Activated CD8-positive, alpha-beta memory T cell treated with anti-CD3 and anti-CD28 coated beads for 1 hour (primary cell): ENCODE measurements around the gene ASB15.
"Not testable (repeated sequence)": the region's sequence is repeated elsewhere in the genome, so short reads cannot be mapped to it uniquely, and the experiment has no call there.

Source experiments
- DNase-seq, 2 donors: peaks; one replicate each; pipeline ENCODE4 v3.0.0-alpha.2; 2020; ENCODE audit warnings: low read depth in 1 of 2; ENCODE audit errors: extremely low read depth in 1 of 2

Gene ASB15

DNA sequence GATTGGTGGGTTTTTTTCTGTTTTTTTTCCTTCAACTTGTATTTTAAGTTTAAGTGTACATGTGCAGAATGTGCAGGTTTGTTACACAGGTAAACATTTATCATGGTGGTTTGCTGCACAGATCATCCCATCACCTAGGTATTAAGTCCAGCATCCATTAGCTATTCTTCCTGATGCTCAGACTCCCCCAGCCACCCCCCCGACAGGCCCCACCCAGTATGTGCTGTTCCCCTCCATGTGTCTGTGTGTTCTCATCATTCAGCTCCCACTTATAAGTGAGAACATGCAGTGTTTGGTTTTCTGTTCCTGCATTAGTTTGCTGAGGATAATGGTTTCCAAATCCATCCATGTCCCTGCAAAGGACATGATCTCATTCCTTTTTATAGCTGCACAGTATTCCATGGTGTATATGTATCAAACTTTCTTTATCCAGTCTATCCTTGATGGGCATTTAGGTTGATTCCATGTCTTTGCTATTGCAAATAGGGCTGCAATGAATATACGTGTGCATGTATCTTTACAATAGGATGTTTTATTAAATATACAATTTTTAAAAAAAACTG lies 32.5 kb downstream of the ASB15 start:
- not testable (repeated sequence) for DNase-seq

DNA sequence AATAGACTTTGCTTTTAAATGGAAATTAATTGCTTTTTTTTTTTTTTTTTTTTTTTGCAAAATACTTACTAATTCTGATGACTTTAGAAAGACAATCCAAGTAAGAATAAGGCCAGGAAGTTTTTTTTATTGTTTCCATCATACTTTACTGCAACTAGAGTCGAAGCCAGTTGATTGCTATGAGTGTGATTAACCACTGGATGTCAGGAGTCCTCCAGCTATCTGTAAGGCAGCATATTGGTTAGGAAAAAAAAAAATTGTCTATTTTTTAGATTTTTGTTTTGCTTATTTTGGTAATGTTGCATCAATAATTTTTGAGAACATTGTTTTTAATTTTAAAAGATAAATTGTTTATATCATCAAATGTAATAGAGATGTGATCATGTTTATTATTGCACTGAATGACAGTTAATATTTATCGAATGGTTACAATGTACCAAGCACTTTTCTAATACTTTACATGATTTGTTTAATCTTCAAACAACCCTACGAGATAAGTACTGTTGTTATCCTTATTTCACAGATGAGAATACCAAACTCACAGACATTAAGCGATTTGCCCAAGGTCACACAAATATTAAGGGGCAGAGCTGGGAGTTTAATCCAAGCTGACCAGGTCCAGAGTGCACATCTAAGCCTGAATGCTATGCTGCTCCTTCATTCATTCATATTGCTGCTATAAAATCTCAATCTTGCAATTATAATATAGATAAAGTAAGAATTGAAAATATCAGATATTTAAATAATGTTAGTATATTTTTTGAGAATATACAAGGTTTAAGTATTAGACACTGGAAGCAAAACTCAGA lies 34.1 kb downstream of the ASB15 start:
- DNase-seq: no peak

DNA sequence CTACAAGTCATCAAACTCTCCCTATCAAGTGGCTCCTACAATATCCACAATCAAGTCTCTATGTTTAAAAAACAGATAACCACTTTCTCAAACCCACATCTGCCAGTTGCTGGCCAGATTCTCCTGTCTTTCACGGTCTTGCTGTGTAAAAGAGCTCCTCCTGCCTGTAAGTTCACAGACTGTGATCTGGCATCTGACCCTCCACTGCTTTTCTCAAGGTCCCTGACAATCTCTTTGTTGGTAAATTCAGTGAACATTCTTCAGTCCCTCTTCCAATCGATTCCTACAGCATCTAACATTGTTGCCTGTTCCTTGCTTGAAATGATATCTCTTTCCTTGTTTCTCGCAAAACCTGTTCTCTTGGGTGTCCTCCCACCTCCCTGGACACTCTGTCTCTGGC lies 35.6 kb downstream of the ASB15 start:
- DNase-seq: no peak

DNA sequence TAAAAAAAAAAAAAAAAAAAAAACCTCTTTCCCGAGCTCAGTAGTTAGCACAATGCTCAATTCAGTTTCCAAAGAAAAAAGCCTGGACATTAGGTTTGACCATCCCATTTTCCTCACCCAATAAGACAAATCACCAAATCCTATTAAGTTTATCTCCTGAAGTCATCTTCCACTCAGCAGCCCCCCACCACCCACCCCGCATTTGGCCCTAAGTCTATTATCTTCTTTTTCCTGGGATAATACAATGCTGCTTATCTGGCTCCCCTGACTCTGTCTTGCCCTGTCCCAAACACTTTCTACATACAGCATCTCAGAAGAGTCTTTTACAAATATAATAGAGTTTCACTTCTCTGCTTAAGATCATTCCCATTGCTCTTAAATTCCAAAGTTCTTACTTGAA lies 36.3 kb downstream of the ASB15 start:
- no peak for DNase-seq

DNA sequence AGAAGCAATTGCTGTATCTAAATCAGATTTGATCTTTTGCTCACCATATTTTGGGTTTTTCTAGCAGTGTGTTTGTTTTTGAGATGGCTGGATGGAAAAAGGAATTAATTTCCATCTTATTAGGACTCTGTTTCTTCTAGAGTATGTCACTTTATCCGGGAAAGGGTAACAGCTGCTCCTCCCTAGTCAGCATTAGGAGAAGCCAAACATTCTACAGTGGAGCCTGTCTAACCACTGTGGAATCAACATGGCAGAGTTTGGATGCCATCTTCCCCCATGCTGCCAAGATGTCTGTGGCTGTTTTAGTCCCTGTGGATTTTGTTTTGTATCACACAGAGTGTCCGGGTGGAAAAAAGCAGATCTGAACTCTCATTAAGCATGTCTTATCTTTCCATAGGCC lies 38.0 kb downstream of the ASB15 start:
- DNase-seq: no peak

DNA sequence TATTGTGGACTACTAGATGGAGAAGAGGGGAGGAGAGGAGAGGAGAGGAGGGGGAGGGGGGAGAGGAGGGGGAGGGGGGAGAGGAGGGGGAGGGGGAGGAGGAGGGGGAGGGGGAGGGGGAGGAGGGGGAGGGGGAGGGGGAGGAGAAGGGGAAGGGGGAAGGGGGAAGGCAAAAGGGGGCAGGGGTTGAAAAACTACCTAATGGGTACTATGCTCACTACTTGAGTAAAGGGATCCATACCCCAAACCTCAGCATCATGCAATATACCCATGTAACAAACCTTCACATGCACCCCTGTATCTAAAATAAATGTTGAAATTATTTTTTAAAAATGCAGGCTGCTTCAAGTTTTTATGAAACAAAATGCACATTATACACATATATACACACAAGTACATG lies 39.0 kb downstream of the ASB15 start:
- DNase-seq: no peak

DNA sequence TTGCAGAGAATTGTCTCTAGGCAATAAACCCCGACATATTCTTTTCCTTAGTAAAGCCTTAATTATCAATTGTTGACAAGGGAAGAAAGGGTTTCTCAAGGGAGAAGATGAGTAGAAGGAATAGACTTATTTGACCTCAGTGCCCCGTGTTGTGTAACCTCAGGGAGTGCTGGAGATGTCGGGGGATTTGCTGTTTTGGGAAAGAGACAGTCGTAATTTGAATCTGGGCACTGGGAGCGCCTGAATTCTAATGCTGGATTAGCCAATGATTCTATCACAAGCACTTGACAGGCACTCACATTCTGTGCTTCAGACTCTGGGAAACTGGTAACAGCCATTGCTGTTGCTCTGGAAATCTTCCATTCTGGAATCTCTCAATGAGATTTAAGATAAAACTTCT lies 40.3 kb downstream of the ASB15 start:
- DNase-seq: no peak

DNA sequence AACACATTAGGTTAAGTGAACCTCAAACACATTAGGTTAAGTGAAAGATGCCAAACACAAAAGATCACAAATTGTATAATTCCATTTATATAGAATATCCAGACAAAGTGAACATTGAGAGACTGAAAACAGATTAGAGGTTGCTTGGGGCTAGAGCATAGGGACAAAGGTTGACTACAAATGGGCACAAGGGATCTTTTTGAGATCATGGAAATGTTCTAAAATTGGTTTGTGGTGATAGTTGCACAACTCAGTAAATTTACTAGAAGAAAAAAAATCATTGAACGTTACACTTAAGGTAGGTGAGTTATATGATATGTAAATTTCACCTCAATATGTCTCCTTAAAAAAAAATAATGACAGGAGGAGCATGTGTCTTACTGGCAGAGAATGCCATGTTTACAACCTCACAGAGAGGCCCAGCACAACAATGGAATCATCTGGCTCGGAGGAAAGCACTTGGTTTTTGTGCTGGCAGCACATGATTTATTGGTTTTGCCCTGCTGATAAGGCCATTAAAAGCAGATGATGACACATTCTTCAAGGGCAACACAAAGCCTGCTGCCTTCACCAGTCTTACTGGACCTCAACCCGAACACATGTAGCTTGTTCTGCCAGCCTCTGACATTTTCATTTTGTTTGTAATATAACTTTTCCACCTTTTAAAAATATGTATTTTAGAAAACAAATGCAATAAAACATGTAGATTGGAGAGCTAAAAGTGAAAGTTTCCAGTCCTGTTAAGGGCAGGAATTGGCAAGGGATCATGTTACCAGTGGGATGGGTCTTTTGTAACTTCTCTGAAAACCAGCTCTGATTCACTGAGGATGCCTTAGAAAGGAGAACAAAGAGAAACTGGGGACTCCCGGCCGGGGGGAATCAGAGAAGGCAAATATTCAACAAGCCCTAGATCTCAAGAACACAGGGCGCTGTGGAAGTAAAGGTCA lies 42.1 kb downstream of the ASB15 start:
- no peak for DNase-seq

DNA sequence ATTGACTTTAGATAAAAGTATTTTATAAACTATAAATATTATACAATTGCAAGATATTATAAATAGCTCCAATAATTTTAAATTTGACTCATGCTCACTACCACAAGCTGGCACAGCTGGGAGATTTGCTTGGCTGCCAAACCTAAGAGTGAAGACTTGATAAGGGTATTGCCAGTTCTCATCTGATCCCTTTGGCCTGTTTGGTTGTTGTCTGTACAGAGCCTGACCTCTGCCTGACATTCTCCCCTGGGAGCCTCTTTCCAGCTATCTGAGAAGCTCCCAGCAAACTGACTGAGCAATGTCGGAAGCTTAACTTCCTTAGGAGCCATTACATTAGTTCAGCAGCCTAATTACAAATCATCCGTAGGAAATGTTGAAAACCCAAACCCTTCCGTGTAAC lies 43.9 kb downstream of the ASB15 start:
- DNase-seq: no peak

DNA sequence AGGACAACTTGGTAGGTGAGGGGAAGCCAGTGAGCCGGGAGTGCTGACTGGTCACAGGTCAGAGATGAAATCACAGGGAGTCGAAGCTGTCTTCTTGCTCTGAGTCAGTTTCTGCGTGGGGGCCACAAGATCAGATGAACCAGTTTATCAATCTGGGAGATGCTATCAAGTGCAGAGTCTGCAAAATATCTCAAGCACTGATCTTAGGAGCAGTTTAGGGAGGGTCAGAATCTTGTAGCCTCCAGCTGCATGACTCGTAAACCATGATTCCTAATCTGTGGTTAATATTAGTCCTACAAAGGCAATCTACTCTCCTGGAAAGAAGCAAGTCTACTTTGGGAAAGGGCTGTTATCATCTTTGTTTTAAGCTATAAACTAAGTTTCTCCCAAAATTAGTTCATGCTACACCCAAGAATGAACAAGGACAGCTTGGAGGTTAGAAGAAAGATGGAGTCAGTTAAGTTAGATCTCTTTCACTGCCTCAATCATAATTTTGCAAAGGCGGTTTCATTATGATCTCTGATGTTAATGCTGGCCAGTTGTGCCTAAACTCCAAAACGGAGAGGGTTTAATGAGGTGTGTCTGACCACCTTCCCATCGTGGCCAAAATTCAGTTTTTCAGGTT lies 45.6 kb downstream of the ASB15 start:
- no peak for DNase-seq

DNA sequence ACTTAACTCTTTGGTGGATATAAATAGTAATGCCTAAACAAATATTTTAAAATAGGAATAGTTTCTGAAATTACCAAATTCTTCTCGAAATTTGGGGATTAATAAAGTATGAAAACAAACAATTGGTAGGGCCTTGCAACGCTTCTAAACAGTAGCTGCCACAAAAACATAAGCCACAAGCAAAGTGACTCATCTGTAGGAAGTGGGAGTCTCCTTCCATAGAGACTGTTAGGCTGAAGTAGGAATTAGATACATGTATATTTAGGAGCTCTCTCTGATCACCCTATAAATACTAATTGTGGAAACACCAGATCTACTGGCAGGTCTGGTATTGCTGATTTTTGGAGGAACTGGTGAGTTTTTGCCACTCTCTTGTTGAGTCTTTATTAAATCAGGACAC lies 48.3 kb downstream of the ASB15 start:
- no peak for DNase-seq

DNA sequence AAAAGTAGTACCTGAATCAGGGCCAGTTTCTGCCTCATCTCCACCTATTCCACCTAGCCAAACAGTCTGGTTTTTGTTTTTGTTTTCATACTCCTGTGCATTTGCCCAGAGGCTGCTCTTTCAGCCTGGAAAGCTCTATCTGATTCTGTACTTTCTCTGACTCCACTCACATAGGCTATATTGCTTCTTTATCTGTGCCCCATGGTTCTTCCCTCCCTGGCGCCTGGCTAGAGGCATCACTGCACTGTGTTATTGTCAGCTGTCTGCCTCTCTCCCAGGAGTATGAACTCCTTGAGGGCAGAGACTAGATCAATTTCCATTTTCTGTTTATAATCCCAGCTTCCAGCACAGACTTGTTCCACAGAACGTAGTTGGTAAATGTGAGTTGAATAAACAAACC lies 49.0 kb downstream of the ASB15 start:
- DNase-seq: no peak

DNA sequence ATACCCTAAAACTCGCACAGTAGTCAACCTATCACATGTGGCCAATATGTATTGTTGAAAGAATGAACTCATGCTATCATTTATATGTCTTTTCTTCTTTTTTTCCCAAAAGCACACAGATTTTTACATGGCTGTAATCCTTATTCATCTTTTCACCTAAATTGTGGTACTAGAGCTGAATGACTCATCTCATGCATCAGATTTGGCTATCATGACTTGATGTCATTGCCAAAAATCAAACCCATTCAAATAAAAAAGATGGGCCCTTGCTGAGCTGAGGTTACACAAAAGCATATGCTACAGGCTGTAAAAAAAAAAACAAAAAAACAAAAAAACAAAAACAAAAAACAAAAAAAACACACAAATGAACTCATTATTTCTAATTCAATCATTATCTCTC lies 50.8 kb downstream of the ASB15 start:
- no peak for DNase-seq

DNA sequence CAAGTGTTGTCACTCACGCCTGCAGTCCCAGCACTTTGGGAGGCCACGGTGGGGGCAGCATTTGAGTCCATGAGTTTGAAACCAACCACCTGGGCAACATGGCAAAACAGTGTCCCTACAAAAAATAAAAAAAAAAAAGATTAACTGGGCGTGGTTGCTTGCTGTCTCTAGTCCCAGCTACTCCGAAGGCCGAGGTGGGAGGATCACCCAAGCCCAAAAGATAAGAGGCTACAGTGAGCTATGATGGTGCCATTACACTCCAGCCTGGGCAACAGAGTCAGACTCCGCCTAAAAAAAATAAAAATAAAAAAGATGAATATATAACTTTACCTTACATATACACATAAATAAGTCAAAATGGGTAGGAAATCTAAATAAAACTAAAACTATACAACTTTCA lies 51.5 kb downstream of the ASB15 start:
- no peak for DNase-seq

DNA sequence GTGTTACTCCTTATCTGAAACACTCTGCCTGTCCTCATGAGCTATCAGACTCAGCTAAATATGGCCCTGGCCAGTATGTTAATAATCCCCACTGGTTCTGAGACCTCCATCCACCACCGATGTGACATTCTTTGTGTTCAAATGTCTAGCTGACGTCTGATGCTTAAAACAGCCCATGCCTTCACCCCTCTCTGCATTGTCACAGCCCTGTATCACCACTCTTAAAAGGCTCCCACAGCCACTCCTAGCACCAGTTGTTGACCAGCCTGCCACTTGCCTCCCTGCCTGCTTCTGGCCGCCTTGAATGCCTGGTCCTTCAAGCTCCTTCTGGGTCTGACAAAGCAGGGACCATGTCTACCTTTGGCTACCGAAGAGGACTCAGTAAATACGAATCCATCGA lies 54.0 kb downstream of the ASB15 start, which contains the start of gene LMOD2:
Gene LMOD2 (plus strand): TSS at position 253 of the 400 bp plus-strand sequence. CDS start 98 bp downstream, at position 351.
- DNase-seq: no peak

DNA sequence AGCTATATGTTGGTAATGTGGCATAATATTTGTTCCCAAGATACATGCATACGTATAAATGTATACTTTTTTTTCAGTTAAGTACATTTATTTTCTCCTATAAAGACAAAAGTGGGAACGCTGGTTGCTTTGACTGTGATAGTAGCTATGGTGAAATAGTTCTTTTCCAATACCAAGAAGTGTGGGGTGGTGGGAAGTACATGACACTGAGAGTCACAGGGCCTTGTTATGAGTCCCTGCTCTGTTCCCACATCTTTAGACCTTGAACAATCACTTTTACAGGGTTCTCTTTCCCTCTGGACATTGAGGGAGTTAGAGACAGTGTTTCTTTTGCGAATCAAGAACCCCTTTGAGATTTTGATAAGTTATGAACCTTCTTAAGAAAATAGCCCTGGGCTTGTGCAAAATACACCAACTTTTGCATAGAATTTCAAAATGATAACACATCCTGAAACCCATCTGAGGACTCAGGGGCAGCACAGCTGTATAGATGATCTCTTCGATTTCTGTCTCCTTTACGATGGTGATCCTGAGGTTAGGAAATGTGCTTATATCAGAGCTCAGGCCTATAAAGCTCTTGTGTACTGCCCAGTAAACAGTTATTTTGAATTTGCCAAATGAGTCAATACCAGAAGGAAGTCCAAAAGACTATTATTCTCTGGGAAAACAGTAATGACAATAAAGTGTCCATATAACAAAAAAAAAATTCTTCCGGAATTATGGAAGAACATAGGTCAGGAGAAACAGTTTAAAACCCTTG lies 55.1 kb downstream of the ASB15 start:
- DNase-seq: no peak

DNA sequence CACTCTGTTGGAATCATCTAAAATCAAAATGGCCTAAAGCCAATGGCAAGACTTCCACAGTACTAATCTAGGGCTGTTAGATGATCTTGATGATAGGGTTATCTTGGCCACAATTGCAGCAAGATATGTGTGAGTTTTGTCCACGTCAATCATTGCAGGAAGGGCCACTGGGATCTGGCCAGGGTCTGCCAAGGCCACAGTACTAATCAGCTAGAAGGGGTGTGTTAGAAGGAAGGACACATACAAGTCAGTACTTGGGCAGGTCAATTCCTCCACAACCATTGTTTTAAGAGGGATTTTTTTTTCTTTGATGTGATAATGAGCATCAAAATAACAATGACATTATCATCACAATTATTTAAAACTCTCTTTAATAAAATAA lies 55.7 kb downstream of the ASB15 start:
- no peak for DNase-seq

DNA sequence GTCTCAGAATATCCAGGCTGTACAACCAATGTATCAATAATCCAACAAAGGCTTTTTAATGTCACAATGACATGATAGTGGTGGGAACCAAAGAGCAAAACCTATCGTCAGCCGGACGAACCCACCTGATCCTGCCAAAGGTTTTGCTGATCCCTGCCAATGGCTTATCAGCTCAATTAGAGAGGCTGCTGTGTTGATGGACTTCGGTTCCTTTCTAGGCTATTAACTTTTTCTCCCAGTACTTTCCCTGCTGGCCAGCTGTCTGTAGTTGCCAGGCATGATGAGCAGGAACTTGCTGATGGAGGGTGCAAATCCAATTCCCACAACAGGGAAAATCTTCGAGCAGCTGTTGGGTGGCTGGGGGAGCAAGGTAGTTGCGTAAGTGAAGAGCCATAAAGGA lies 56.4 kb downstream of the ASB15 start:
- DNase-seq: no peak

DNA sequence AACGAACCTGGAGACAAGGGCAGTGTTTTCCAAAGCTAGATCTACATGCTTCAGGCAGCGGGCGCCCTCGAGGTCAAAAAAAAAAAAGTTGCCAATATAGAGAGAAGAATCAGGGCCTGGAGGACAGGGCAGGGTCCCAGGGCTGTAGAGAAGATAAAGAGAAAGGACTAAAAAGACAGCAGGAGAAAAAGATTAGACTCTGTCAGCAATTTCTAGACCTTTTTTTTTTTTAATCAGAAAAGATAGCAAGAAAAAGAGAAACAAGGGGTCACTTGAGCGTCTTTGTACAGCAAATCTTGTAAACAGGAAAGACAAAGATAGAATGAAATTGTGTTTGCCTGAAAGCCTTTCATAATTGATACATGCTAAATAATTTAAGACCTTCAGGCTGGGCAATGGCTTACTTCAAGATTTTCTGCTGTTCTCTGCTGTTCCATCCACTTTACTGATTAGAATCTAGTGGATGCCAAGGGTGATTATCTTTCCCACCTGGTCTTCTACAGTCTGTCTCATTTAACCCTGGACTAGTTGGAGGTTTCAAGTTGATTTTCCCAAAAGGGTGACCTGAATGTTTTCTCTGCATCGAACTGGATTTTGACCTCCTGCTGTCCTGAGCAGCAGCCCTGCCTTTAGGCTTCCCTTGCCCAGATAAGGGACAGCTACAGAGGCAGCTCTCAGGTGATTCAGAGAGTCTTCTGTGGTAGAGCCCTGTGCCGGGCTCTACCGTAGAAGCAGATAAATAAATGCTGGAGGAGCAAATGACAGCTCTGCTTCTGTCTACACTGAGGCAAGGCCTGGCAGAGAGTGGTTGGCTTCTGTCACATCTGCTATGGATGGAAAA lies 59.1 kb downstream of the ASB15 start:
- DNase-seq: no peak

DNA sequence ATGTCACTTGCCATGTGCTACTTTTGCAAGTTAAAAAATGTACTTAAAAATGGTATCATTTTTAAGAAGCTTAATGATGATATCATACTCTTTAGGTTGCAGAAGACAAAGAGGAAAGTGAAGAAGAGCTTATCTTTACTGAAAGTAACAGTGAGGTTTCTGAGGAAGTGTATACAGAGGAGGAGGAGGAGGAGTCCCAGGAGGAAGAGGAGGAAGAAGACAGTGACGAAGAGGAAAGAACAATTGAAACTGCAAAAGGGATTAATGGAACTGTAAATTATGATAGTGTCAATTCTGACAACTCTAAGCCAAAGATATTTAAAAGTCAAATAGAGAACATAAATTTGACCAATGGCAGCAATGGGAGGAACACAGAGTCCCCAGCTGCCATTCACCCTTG lies 60.1 kb downstream of the ASB15 start:
- DNase-seq: no peak
